IMR-90 (cell line): ENCODE data around the gene MRPL12. TPM values are rescaled to one million over a fixed set of nuclear protein-coding genes. Genes with fewer than 3 reads are reported as not detected.
A peak's percentile ranks its signal among the peaks of the same experiment; 100 is the strongest.

Experiments
- ATAC-seq: fragments of 200-7000 bp; cut with Tn5 transposase; 2 replicates; pipeline ENCODE4 v1.9.1; 2020; ENCODE audit warnings: low read depth, mild to moderate bottlenecking, moderate library complexity
- BruUV-seq: library from RNA; stranded (reverse); fragments of 400-500 nt; replicated peaks from 2 replicates; lab custom pipeline; 2021; lab: Mats Ljungman, UMichigan
- CTCF ChIA-PET: fragments of 300-600 bp; formaldehyde crosslinking; extraction: SDS; loops from one replicate; lab custom pipeline; 2021; ENCODE audit warnings: antibody characterized with exemption; lab: Yijun Ruan, JAX
- POLR2A ChIA-PET: fragments of 300-600 bp; sonication (Branson Sonifier 250); formaldehyde crosslinking; loops from one replicate; lab custom pipeline; 2022; ENCODE audit warnings: antibody characterized with exemption; ENCODE audit not compliant: unreplicated experiment; lab: Charles Lee
- DNase-seq: peaks from one replicate; pipeline ENCODE4 v3.0.0; 2013
- H2AFZ ChIP-seq: replicated peaks from 2 replicates; pipeline ENCODE3; 2013; ENCODE audit warnings: low read length, mild to moderate bottlenecking; ENCODE audit not compliant: poor library complexity
- H2AK5ac ChIP-seq: 2 replicates; pipeline ENCODE4 v1.6.1; 2013; ENCODE audit warnings: low read depth, low read length, inconsistent platforms
- H2AK9ac ChIP-seq: replicated peaks from 2 replicates; pipeline ENCODE3; 2013; ENCODE audit warnings: mild to moderate bottlenecking, low read depth, low read length, moderate library complexity; ENCODE audit not compliant: poor library complexity
- H2BK120ac ChIP-seq: 2 replicates; pipeline ENCODE4 v1.6.1; 2013; ENCODE audit warnings: low read depth, low read length, inconsistent platforms
- H2BK15ac ChIP-seq: 3 replicates; pipeline ENCODE4 v1.6.1; 2013; ENCODE audit warnings: low read depth, low read length, inconsistent platforms
- H2BK20ac ChIP-seq: 2 replicates; pipeline ENCODE4 v1.6.1; 2013; ENCODE audit warnings: low read depth, mild to moderate bottlenecking, inconsistent platforms, low read length, moderate library complexity
- H2BK5ac ChIP-seq: 2 replicates; pipeline ENCODE4 v1.6.1; 2013; ENCODE audit warnings: mild to moderate bottlenecking, low read depth, low read length, inconsistent platforms; ENCODE audit not compliant: poor library complexity, severe bottlenecking
- H3K14ac ChIP-seq: replicated peaks from 2 replicates; pipeline ENCODE4 v1.6.1; 2013; ENCODE audit warnings: low read depth, low read length, inconsistent platforms
- H3K18ac ChIP-seq: 2 replicates; pipeline ENCODE4 v1.6.1; 2013; ENCODE audit warnings: low read depth, low read length, control low read depth
- H3K23ac ChIP-seq: 2 replicates; pipeline ENCODE4 v1.6.1; 2013; ENCODE audit warnings: low read depth, low read length, inconsistent platforms
- H3K27ac ChIP-seq: 2 replicates; pipeline ENCODE4 v1.5.1; 2013; ENCODE audit warnings: mild to moderate bottlenecking, control low read depth, low read length; ENCODE audit not compliant: insufficient read depth
- H3K27me3 ChIP-seq: 2 replicates; pipeline ENCODE4 v1.6.1; 2013; ENCODE audit warnings: low read length; ENCODE audit not compliant: control insufficient read depth, insufficient read depth
- H3K36me3 ChIP-seq: 2 replicates; pipeline ENCODE4 v1.6.1; 2013; ENCODE audit warnings: low read length, mixed read lengths; ENCODE audit not compliant: control insufficient read depth, insufficient read depth
- H3K4ac ChIP-seq: 2 replicates; pipeline ENCODE4 v1.6.1; 2013; ENCODE audit warnings: low read depth, low read length, inconsistent platforms
- H3K4me1 ChIP-seq: 2 replicates; pipeline ENCODE4 v1.6.1; 2013; ENCODE audit warnings: low read length, mixed read lengths; ENCODE audit not compliant: control insufficient read depth, insufficient read depth
- H3K4me2 ChIP-seq: 2 replicates; pipeline ENCODE4 v1.6.1; 2013; ENCODE audit warnings: low read depth, mild to moderate bottlenecking, control low read depth, low read length, moderate library complexity
- H3K4me3 ChIP-seq: 2 replicates; pipeline ENCODE4 v1.5.1; 2013; ENCODE audit warnings: low read depth, mild to moderate bottlenecking, control low read depth, low read length, moderate library complexity; ENCODE audit not compliant: insufficient read depth
- H3K56ac ChIP-seq: 2 replicates; pipeline ENCODE4 v1.6.1; 2013; ENCODE audit warnings: low read length, inconsistent platforms; ENCODE audit not compliant: insufficient read depth; ENCODE audit errors: extremely low read depth
- H3K79me1 ChIP-seq, 2 experiments: 2 replicates each; pipeline ENCODE4 v1.6.1; 2013; ENCODE audit warnings: low read length in 2 of 2, inconsistent platforms in 1 of 2, low read depth in 1 of 2
- H3K9ac ChIP-seq: 2 replicates; pipeline ENCODE4 v1.6.1; 2013; ENCODE audit warnings: low read depth, low read length, control low read depth
- H3K9me1 ChIP-seq: 2 replicates; pipeline ENCODE4 v1.6.1; 2013; ENCODE audit warnings: low read length, inconsistent platforms; ENCODE audit not compliant: insufficient read depth
- H3K9me3 ChIP-seq: 2 replicates; pipeline ENCODE4 v1.6.1; 2013; ENCODE audit warnings: low read length; ENCODE audit not compliant: control insufficient read depth, insufficient read depth
- H4K20me1 ChIP-seq: 2 replicates; pipeline ENCODE4 v1.6.1; 2013; ENCODE audit warnings: low read length, inconsistent platforms; ENCODE audit not compliant: insufficient read depth
- H4K5ac ChIP-seq: 2 replicates; pipeline ENCODE4 v1.6.1; 2013; ENCODE audit warnings: mild to moderate bottlenecking, low read depth, low read length, control low read depth
- H4K8ac ChIP-seq, 2 experiments: 2 replicates each; pipeline ENCODE4 v1.6.1; 2013; ENCODE audit warnings: low read depth in 2 of 2, low read length in 2 of 2, control low read depth in 1 of 2, inconsistent platforms in 1 of 2
- H4K91ac ChIP-seq: 2 replicates; pipeline ENCODE4 v1.6.1; 2013; ENCODE audit warnings: low read depth, low read length, inconsistent platforms; ENCODE audit not compliant: insufficient read depth
- CHD1 ChIP-seq: IDR thresholded peaks from 2 replicates; pipeline ENCODE4 v1.6.1; 2012; ENCODE audit warnings: low read depth, low read length, improper control_type of control experiment
- MAFK ChIP-seq: IDR thresholded peaks from 2 replicates; pipeline ENCODE4 v1.6.1; 2012; ENCODE audit warnings: low read depth, low read length, improper control_type of control experiment
- MAZ ChIP-seq: IDR thresholded peaks from 2 replicates; pipeline ENCODE4 v1.6.1; 2012; ENCODE audit warnings: low read depth, mild to moderate bottlenecking, low read length, improper control_type of control experiment, moderate library complexity, borderline replicate concordance
- MXI1 ChIP-seq: IDR thresholded peaks from 2 replicates; pipeline ENCODE4 v1.6.1; 2012; ENCODE audit warnings: low read depth, mild to moderate bottlenecking, low read length, moderate library complexity, borderline replicate concordance
- NFE2L2 ChIP-seq: fragments of 150-350 bp; IDR thresholded peaks from 2 replicates; pipeline ENCODE4 v1.6.1; 2016; ENCODE audit warnings: low read depth, mild to moderate bottlenecking, low read length
- POLR2A ChIP-seq: IDR thresholded peaks from 2 replicates; pipeline ENCODE4 v1.6.1; 2012; ENCODE audit warnings: mild to moderate bottlenecking, low read depth, low read length
- RCOR1 ChIP-seq: IDR thresholded peaks from 2 replicates; pipeline ENCODE4 v1.6.1; 2012; ENCODE audit warnings: mild to moderate bottlenecking, low read length, improper control_type of control experiment; ENCODE audit not compliant: insufficient replicate concordance
- RFX5 ChIP-seq: IDR thresholded peaks from 2 replicates; pipeline ENCODE4 v1.8.0; 2012; ENCODE audit warnings: low read depth, mild to moderate bottlenecking, low read length, moderate library complexity
- SMC3 ChIP-seq: fragments of 150-350 bp; IDR thresholded peaks from 2 replicates; pipeline ENCODE4 v1.6.1; 2016; ENCODE audit warnings: low read depth, mild to moderate bottlenecking, antibody characterized with exemption, low read length, moderate library complexity
- WGBS, 2 experiments: methylation state at CpG; one replicate each; pipeline versions ENCODE4 v1.1.5 to v1.1.7; 2013; ENCODE audit warnings: missing lambda C conversion rate in 2 of 2; ENCODE audit not compliant: insufficient read length in 1 of 2; ENCODE audit errors: extremely low coverage in 2 of 2; 5-methylcytosine and 5-hydroxymethylcytosine counted together
- dilution Hi-C: fragments of 300-500 bp; cut with HindIII; formaldehyde crosslinking; loops from one replicate; pipeline ENCODE4 v1.14.3; 2018; ENCODE audit warnings: low sequenced_read_pairs; ENCODE audit not compliant: unreplicated experiment
- in situ Hi-C: fragments of 300-500 bp; cut with MboI; formaldehyde crosslinking; loops from 3 replicates; pipeline ENCODE4 v1.14.3; 2019; ENCODE audit warnings: low sequenced_read_pairs, inconsistent platforms, mixed read lengths
- intact Hi-C: fragments of 100-400 bp; cut with micrococcal nuclease; formaldehyde crosslinking; loops from 2 replicates; pipeline ENCODE4 v1.10.0; 2022
- polyA plus RNA-seq, 3 experiments: library from polyadenylated mRNA; depleted of rRNA; stranded (reverse); fragments of >200 nt; gene quantifications; 2 replicates each; pipeline ENCODE4 v1.2.3, GENCODE V29; 2012; ENCODE audit warnings: low replicate concordance in 1 of 3
- total RNA-seq: library from RNA; depleted of rRNA; stranded (reverse); fragments of >200 nt; gene quantifications from 2 replicates; pipeline ENCODE4 v1.2.3, GENCODE V29; 2012
- TF ChIP-seq, protein P1 (sequence below): fragments of 150-350 bp; IDR thresholded peaks from 2 replicates; pipeline ENCODE4 v1.6.1; 2017; ENCODE audit warnings: mild to moderate bottlenecking, antibody characterized with exemption, low read length, low read depth
- TF ChIP-seq, protein P2 (sequence below): conservative IDR thresholded peaks from 2 replicates; pipeline ENCODE4 v1.5.1; 2012; ENCODE audit warnings: mild to moderate bottlenecking, low read depth, low read length, improper control_type of control experiment
- TF ChIP-seq, protein P3 (sequence below): fragments of 150-350 bp; IDR thresholded peaks from 2 replicates; pipeline ENCODE4 v1.6.1; 2016; ENCODE audit warnings: low read depth, mild to moderate bottlenecking, low read length, moderate library complexity, borderline replicate concordance

The MRPL12 gene
- total and polyA plus RNA-seq, 2 of the 4 experiments (the other 2 are of a cell fraction), result 17.2 to 111 TPM

DNA sequence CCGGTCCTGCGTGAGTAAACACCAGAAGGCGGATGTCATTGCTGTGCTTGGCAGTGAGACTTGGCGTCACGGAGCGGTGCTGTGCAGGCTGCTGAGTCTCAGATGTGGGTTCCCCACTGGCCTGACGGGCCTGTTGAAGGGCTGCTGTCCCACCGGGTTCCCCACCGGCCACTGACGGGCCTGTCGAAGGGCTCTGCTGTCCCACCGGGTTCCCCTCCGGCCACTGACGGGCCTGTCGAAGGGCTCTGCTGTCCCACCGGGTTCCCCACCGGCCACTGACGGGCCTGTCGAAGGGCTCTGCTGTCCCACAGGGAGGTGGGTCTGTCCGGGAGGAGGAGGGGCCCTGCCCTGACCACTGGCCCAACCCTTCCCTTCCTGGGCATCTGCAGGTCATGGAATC, 16.6 kb upstream of the MRPL12 start:
- Histone ChIP-seq H3K4ac (no peak overlapping the region), H2AK9ac (peak overlapping the region; percentile 38), H4K8ac (no peak overlapping the region), H2BK120ac (no peak overlapping the region), H2AFZ (no peak overlapping the region), H3K4me1 (peaks cover 10% of the 10 kb centered on the region), H4K5ac (no peak overlapping the region), H2BK20ac (no peak overlapping the region), H3K18ac (no peak overlapping the region), H2AK5ac (no peak overlapping the region), H3K56ac (no peak overlapping the region), H2BK5ac (no peak overlapping the region), H3K27ac (no peak overlapping the region), H3K4me2 (no peak overlapping the region), H3K14ac (no peak overlapping the region), H3K79me1 (peaks cover 18 to 66% of the 10 kb centered on the region in 2 experiments; a peak in 3 of 4 replicates), H3K36me3 (peaks cover 58% of the 10 kb centered on the region), H3K9ac (no peak overlapping the region), H3K27me3 (no peaks in the 10 kb centered on the region), H4K91ac (no peak overlapping the region), H3K23ac (no peak overlapping the region), H3K9me1 (peaks cover 6% of the 10 kb centered on the region; the same call in 1 of the 2 replicates), H2BK15ac (no peak overlapping the region), H4K20me1 (peaks cover 74% of the 10 kb centered on the region), H3K9me3 (no peaks in the 10 kb centered on the region), H3K4me3 (no peak overlapping the region)
- BruUV-seq, result no TSS peak
- TF ChIP-seq, protein P1, sequence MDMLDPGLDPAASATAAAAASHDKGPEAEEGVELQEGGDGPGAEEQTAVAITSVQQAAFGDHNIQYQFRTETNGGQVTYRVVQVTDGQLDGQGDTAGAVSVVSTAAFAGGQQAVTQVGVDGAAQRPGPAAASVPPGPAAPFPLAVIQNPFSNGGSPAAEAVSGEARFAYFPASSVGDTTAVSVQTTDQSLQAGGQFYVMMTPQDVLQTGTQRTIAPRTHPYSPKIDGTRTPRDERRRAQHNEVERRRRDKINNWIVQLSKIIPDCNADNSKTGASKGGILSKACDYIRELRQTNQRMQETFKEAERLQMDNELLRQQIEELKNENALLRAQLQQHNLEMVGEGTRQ, result no peak
- TF ChIP-seq MAFK (no peak), CHD1 (no peak), MAZ (no peak), POLR2A (no peak), RFX5 (no peak), SMC3 (no peak), RCOR1 (no peak), MXI1 (no peak), NFE2L2 (no peak)
- TF ChIP-seq, protein P2, sequence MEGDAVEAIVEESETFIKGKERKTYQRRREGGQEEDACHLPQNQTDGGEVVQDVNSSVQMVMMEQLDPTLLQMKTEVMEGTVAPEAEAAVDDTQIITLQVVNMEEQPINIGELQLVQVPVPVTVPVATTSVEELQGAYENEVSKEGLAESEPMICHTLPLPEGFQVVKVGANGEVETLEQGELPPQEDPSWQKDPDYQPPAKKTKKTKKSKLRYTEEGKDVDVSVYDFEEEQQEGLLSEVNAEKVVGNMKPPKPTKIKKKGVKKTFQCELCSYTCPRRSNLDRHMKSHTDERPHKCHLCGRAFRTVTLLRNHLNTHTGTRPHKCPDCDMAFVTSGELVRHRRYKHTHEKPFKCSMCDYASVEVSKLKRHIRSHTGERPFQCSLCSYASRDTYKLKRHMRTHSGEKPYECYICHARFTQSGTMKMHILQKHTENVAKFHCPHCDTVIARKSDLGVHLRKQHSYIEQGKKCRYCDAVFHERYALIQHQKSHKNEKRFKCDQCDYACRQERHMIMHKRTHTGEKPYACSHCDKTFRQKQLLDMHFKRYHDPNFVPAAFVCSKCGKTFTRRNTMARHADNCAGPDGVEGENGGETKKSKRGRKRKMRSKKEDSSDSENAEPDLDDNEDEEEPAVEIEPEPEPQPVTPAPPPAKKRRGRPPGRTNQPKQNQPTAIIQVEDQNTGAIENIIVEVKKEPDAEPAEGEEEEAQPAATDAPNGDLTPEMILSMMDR, result no peak
- TF ChIP-seq, protein P3, sequence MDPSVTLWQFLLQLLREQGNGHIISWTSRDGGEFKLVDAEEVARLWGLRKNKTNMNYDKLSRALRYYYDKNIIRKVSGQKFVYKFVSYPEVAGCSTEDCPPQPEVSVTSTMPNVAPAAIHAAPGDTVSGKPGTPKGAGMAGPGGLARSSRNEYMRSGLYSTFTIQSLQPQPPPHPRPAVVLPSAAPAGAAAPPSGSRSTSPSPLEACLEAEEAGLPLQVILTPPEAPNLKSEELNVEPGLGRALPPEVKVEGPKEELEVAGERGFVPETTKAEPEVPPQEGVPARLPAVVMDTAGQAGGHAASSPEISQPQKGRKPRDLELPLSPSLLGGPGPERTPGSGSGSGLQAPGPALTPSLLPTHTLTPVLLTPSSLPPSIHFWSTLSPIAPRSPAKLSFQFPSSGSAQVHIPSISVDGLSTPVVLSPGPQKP, result no peak
- dilution Hi-C loops (no loop called here), in situ Hi-C loops (no loop called here), intact Hi-C loops (no loop called here)
- ChIA-PET POLR2A (no interaction called here), CTCF (no interaction called here)
- WGBS, 2 experiments, result 94% methylated on average over 10 of the region's 20 CpGs; no CpG with 5 or more reads in 1 of the 2 experiments
- ATAC-seq (no peak), DNase-seq (no peak)
